Vagina (tissue), 2 donors: ENCODE measurements around the gene STXBP5. TPM values are rescaled to one million over a fixed set of nuclear protein-coding genes. Genes with fewer than 3 reads are reported as not detected.

Source experiments
- DNase-seq, 2 donors: peaks; one replicate each; pipeline ENCODE4 v3.0.0-alpha.2; 2017; ENCODE audit errors: extremely low spot score in 2 of 2
- H3K27ac ChIP-seq: fragments of 200-600 bp; sonication (generic); one replicate; pipeline ENCODE4 v1.5.1; 2019
- H3K27me3 ChIP-seq: fragments of 200-600 bp; sonication (generic); one replicate; pipeline ENCODE4 v1.5.1; 2019
- H3K36me3 ChIP-seq, 2 donors: fragments of 200-600 bp; sonication (generic); one replicate each; pipeline ENCODE4 v1.5.1; 2017 to 2019
- H3K4me1 ChIP-seq: fragments of 200-600 bp; sonication (generic); one replicate; pipeline ENCODE4 v1.5.1; 2019
- H3K4me3 ChIP-seq, 2 donors: fragments of 200-600 bp; sonication (generic); 1 replicate in 1 of 2; 2 replicates in 1 of 2; pipeline ENCODE4 v1.5.1; 2016 to 2019
- H3K9me3 ChIP-seq: fragments of 200-600 bp; sonication (generic); one replicate; pipeline ENCODE4 v1.5.1; 2019
- CTCF ChIP-seq, 3 experiments: fragments of 450-650 bp in 2 of 3; fragments of 200-600 bp in 1 of 3; sonication (generic) in 1 of 3; IDR thresholded peaks; one replicate each; pipeline ENCODE4 v1.5.1; 2017 to 2019; ENCODE audit warnings: antibody characterized with exemption in 3 of 3, mild to moderate bottlenecking in 2 of 3, moderate library complexity in 2 of 3
- POLR2A ChIP-seq, 2 donors: fragments of 450-650 bp; IDR thresholded peaks; one replicate each; pipeline ENCODE4 v1.6.1; 2017; ENCODE audit warnings: antibody characterized with exemption in 2 of 2, mild to moderate bottlenecking in 2 of 2, moderate library complexity in 2 of 2
- POLR2AphosphoS5 ChIP-seq, 2 donors: sonication (generic); formaldehyde crosslinking; IDR thresholded peaks; one replicate each; pipeline ENCODE4 v1.9.0; 2017; ENCODE audit warnings: antibody characterized with exemption in 2 of 2, mild to moderate bottlenecking in 2 of 2, low read depth in 1 of 2; ENCODE audit not compliant: insufficient read depth in 1 of 2
- intact Hi-C: fragments of 100-400 bp; cut with DNase I; formaldehyde crosslinking; loops from one replicate; pipeline ENCODE4 v1.15.1; 2023
- total RNA-seq: library from RNA; depleted of rRNA; stranded (reverse); fragments of >200 nt; gene quantifications from one replicate; pipeline ENCODE4 v1.2.3, GENCODE V29; 2016

Gene STXBP5
- total RNA-seq: 33.9 TPM

DNA sequence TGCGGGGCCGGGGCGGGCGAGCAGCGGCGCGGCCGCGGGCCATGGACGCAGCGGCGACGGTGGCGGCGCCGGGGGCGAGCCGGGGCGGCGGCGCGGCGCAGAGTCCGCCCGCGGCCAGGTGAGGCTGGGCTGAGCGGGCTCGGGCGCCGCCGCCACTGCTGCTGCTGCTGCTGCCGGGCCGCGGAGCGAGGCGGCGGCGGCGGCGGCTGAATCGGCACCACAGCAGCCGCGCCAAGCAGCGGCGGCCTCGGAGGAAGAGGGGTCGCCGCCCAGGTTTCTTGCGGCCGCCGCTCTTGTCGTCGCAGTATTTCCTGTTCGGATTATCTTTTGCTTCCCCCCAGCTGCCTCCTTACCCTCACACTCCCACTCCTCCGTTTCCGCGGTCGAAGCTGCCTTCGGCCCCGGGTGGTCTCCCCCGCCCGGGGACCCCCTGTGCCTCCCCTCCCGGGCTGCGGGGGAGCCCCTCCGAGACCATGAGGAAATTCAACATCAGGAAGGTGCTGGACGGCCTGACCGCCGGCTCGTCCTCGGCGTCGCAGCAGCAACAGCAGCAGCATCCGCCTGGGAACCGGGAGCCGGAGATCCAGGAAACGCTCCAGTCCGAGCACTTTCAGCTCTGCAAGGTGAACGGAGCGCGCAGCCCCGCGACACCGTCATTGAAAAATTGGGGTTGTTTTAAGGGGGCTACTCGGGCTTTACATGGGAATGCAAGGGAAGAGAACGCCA is at the start of gene STXBP5:
Gene STXBP5 (plus strand): TSS at position 358 of the 726 bp plus-strand sequence. CDS start 116 bp downstream, at position 474.
- DNase-seq: no peak
- Histone ChIP-seq H3K4me3 (peak within 1 kb of the TSS; percentile 66 to 70), H3K9me3 (no peaks in the 10 kb centered on the region), H3K4me1 (peaks cover 7% of the 10 kb centered on the region), H3K36me3 (no peaks in the 10 kb centered on the region), H3K27ac (peak within 1 kb of the TSS; percentile 96), H3K27me3 (no peaks in the 10 kb centered on the region)
- intact Hi-C loops: no loop called here
- TF ChIP-seq CTCF (IDR thresholded peaks at IDR 0.05): no peak
- peak in 1 of 2 donors; percentile 72 for TF ChIP-seq POLR2AphosphoS5 (IDR thresholded peaks at IDR 0.05; ENCODE audit: insufficient read depth in 1 of 2, low read depth in 1 of 2)
- TF ChIP-seq POLR2A (IDR thresholded peaks at IDR 0.05): no peak

DNA sequence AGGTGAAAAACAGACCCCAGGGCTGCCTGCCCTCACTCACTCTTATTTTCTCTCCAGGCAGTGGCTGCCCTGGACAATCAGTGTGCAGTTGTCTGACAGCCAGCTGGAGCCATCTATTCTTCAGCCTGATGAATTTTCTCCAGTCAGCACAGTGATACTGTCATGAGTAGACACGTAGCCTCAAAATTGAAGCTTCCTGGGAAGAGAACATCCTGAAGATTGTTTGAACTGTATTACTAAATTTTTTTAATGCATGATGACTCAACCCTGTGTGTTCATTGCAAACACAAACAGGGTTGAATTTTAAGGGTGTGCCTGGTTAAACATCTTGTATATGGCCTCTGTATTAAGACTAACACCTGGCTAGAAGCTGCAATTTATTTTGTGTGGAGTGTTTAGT is 49.8 kb upstream of the STXBP5 start:
- no peaks in the 10 kb centered on the region for H3K4me1 ChIP-seq
- no peak for DNase-seq
- H3K27ac ChIP-seq: no peak overlapping the region
- intact Hi-C loops: no loop called here
- TF ChIP-seq POLR2AphosphoS5 (IDR thresholded peaks at IDR 0.05; ENCODE audit: insufficient read depth in 1 of 2, low read depth in 1 of 2) (no peak), CTCF (IDR thresholded peaks at IDR 0.05) (no peak), POLR2A (IDR thresholded peaks at IDR 0.05) (no peak)
- no peaks in the 10 kb centered on the region for H3K27me3 ChIP-seq
- no peaks in the 10 kb centered on the region for H3K36me3 ChIP-seq
- H3K9me3 ChIP-seq: no peaks in the 10 kb centered on the region
- no peak overlapping the region for H3K4me3 ChIP-seq

DNA sequence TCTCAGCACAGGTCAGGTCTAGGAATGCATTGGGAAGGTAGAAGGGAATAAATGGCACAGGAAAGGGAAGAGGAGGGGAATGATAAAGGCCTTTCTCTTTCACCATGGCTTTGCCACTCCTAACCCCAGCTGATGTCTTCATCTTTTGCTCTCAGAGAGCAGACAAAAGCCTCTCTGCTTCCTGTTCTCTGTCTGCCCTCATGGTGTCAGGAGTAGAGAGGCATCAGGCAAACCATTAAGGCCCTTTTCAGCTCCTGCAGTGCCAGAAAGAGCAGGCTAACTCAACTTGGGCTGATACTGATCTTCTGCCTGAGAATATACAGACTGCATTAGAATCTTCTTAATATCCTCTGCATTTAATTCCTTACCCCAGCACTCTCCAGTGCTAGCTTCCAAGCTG is 48.0 kb upstream of the STXBP5 start:
- no peaks in the 10 kb centered on the region for H3K27me3 ChIP-seq
- H3K4me1 ChIP-seq: no peaks in the 10 kb centered on the region
- intact Hi-C loops: no loop called here
- no peak for DNase-seq
- H3K9me3 ChIP-seq: no peaks in the 10 kb centered on the region
- TF ChIP-seq POLR2AphosphoS5 (IDR thresholded peaks at IDR 0.05; ENCODE audit: insufficient read depth in 1 of 2, low read depth in 1 of 2) (no peak), POLR2A (IDR thresholded peaks at IDR 0.05) (no peak), CTCF (IDR thresholded peaks at IDR 0.05) (no peak)
- H3K27ac ChIP-seq: no peak overlapping the region
- no peaks in the 10 kb centered on the region for H3K36me3 ChIP-seq
- no peak overlapping the region for H3K4me3 ChIP-seq

- Histone ChIP-seq H3K9me3 (no peaks in the 10 kb centered on the region), H3K27me3 (no peaks in the 10 kb centered on the region), H3K27ac (no peak overlapping the region), H3K4me1 (no peaks in the 10 kb centered on the region), H3K4me3 (no peak overlapping the region), H3K36me3 (no peaks in the 10 kb centered on the region)
- DNase-seq: no peak
- TF ChIP-seq CTCF (IDR thresholded peaks at IDR 0.05) (no peak), POLR2AphosphoS5 (IDR thresholded peaks at IDR 0.05; ENCODE audit: insufficient read depth in 1 of 2, low read depth in 1 of 2) (no peak), POLR2A (IDR thresholded peaks at IDR 0.05) (no peak)
- intact Hi-C loops: no loop called here
Observed at GRCh38 chr6:147156799-147157382, 47.3 kb upstream of the STXBP5 start.

- no peak for DNase-seq
- TF ChIP-seq POLR2AphosphoS5 (IDR thresholded peaks at IDR 0.05; ENCODE audit: insufficient read depth in 1 of 2, low read depth in 1 of 2): no peak
- TF ChIP-seq CTCF (IDR thresholded peaks at IDR 0.05): no peak
- no peak for TF ChIP-seq POLR2A (IDR thresholded peaks at IDR 0.05)
- H3K4me1 ChIP-seq: no peaks in the 10 kb centered on the region
- H3K27ac ChIP-seq: no peak overlapping the region
- intact Hi-C loops: no loop called here
- no peaks in the 10 kb centered on the region for H3K27me3 ChIP-seq
- no peaks in the 10 kb centered on the region for H3K36me3 ChIP-seq
- no peak overlapping the region for H3K4me3 ChIP-seq
- no peaks in the 10 kb centered on the region for H3K9me3 ChIP-seq
Observed at GRCh38 chr6:147157930-147158329, 46.3 kb upstream of the STXBP5 start.
